Lung (tissue), 12 donors: ENCODE results near the gene MAGEA3. TPM values are rescaled to one million over a fixed set of nuclear protein-coding genes. Genes with fewer than 3 reads are reported as not detected.
"Not testable (repeated sequence)": the region's sequence is repeated elsewhere in the genome, so short reads cannot be mapped to it uniquely, and the experiment has no call there.

Experiments used
- ATAC-seq: fragments of 200-7000 bp; cut with Tn5 transposase; one replicate; pipeline ENCODE4 v1.9.1; 2020; ENCODE audit warnings: moderate number of reproducible peaks; ENCODE audit not compliant: insufficient read depth, low FRiP score
- DNase-seq, 3 donors: peaks; one replicate each; pipeline ENCODE4 v3.0.0-alpha.2; 2013 to 2017
- H3K27ac ChIP-seq, 2 donors: one replicate each; pipeline ENCODE4 v1.5.1; 2013; ENCODE audit warnings: mild to moderate bottlenecking in 2 of 2, moderate library complexity in 2 of 2, control low read depth in 1 of 2, inconsistent platforms in 1 of 2, low read depth in 1 of 2, low read length in 1 of 2
- H3K27me3 ChIP-seq, 3 donors: one replicate each; pipeline ENCODE4 v1.5.1; 2013; ENCODE audit warnings: low read length in 2 of 3; ENCODE audit not compliant: control insufficient read depth in 3 of 3, insufficient read depth in 3 of 3
- H3K36me3 ChIP-seq, 4 donors: one replicate each; pipeline ENCODE4 v1.5.1; 2013; ENCODE audit warnings: low read length in 4 of 4, mild to moderate bottlenecking in 1 of 4, moderate library complexity in 1 of 4; ENCODE audit not compliant: control insufficient read depth in 4 of 4, insufficient read depth in 4 of 4
- H3K4me1 ChIP-seq, 5 donors: one replicate each; pipeline ENCODE4 v1.5.1; 2013; ENCODE audit warnings: low read length in 5 of 5, mild to moderate bottlenecking in 2 of 5, moderate library complexity in 1 of 5; ENCODE audit not compliant: control insufficient read depth in 5 of 5, insufficient read depth in 5 of 5
- H3K4me3 ChIP-seq: one replicate; pipeline ENCODE4 v1.5.1; 2013; ENCODE audit warnings: mild to moderate bottlenecking, control low read depth, moderate library complexity
- H3K9ac ChIP-seq, 2 donors: one replicate each; pipeline ENCODE4 v1.5.1; 2013; ENCODE audit warnings: low read length in 2 of 2, control low read depth in 1 of 2; ENCODE audit not compliant: insufficient read depth in 1 of 2
- H3K9me3 ChIP-seq, 4 donors: one replicate each; pipeline ENCODE4 v1.5.1; 2013; ENCODE audit warnings: low read length in 3 of 4, mild to moderate bottlenecking in 1 of 4, moderate library complexity in 1 of 4; ENCODE audit not compliant: control insufficient read depth in 4 of 4, insufficient read depth in 3 of 4
- WGBS, 2 donors: extraction: QIAGEN DNeasy Blood & Tissue Kit; methylation state at CpG; one replicate each; pipeline ENCODE4 v1.1.7; 2013; 5-methylcytosine and 5-hydroxymethylcytosine counted together
- polyA plus RNA-seq, 2 donors: library from polyadenylated mRNA; stranded (reverse); fragments of 200-250 nt; gene quantifications; one replicate each; pipeline ENCODE4 v1.2.1, GENCODE V29; 2013
- total RNA-seq, 2 donors: library from RNA; depleted of rRNA in 1 of 2; stranded (reverse); fragments of >200 nt in 1 of 2; gene quantifications; one replicate each; pipeline ENCODE4 v1.2.1, GENCODE V29; 2014 to 2021
- TF ChIP-seq, protein P1 (sequence below): IDR thresholded peaks from 2 replicates; pipeline ENCODE4 v1.5.1; 2012; ENCODE audit warnings: mild to moderate bottlenecking; ENCODE audit errors: control extremely low read depth, extremely low read depth
- donor health status: control.
- donor health status: control.
- donor health status: Bipolar disorder and iron deficiency.
- donor health status: healthy.
- donor health status: DM: yes; HTN: yes; CAD: no.

The MAGEA3 gene
- total and polyA plus RNA-seq, 4 donors = not detected

DNA sequence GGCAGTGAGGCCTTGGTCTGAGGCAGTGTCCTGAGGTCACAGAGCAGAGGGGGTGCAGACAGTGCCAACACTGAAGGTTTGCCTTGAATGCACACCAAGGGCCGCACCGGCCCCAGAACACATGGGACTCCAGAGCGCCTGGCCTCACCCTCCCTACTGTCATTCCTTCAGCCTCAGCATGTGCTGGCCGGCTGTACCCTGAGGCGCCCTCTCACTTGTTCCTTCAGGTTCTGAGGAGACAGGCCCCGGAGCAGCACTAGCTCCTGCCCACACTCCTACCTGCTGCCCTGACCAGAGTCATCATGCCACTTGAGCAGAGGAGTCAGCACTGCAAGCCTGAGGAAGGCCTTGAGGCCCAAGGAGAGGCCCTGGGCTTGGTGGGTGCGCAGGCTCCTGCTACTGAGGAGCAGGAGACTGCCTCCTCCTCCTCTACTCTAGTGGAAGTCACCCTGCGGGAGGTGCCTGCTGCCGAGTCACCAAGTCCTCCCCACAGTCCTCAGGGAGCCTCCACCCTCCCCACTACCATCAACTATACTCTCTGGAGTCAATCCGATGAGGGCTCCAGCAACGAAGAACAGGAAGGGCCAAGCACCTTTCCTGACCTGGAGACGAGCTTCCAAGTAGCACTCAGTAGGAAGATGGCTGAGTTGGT, 37.4 kb downstream of the MAGEA3 start:
- 84 to 89% methylated on average over 12 of the region's 12 CpGs for WGBS, 2 donors
- no peak overlapping the region for H3K4me3 ChIP-seq
- TF ChIP-seq, protein P1, sequence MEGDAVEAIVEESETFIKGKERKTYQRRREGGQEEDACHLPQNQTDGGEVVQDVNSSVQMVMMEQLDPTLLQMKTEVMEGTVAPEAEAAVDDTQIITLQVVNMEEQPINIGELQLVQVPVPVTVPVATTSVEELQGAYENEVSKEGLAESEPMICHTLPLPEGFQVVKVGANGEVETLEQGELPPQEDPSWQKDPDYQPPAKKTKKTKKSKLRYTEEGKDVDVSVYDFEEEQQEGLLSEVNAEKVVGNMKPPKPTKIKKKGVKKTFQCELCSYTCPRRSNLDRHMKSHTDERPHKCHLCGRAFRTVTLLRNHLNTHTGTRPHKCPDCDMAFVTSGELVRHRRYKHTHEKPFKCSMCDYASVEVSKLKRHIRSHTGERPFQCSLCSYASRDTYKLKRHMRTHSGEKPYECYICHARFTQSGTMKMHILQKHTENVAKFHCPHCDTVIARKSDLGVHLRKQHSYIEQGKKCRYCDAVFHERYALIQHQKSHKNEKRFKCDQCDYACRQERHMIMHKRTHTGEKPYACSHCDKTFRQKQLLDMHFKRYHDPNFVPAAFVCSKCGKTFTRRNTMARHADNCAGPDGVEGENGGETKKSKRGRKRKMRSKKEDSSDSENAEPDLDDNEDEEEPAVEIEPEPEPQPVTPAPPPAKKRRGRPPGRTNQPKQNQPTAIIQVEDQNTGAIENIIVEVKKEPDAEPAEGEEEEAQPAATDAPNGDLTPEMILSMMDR = no peak
- no peaks in the 10 kb centered on the region for H3K4me1 ChIP-seq
- ATAC-seq (no peak), DNase-seq (no peak)
- no peaks in the 10 kb centered on the region for H3K27me3 ChIP-seq
- no peak overlapping the region for H3K27ac ChIP-seq
- peaks cover 0 to 3% (median 0%) of the 10 kb centered on the region in 4 donors for H3K9me3 ChIP-seq
- no peak overlapping the region for H3K9ac ChIP-seq
- no peaks in the 10 kb centered on the region for H3K36me3 ChIP-seq

DNA sequence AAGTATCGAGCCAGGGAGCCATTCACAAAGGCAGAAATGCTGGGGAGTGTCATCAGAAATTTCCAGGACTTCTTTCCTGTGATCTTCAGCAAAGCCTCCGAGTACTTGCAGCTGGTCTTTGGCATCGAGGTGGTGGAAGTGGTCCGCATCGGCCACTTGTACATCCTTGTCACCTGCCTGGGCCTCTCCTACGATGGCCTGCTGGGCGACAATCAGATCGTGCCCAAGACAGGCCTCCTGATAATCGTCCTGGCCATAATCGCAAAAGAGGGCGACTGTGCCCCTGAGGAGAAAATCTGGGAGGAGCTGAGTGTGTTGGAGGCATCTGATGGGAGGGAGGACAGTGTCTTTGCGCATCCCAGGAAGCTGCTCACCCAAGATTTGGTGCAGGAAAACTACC, 37.9 kb downstream of the MAGEA3 start:
- H3K27me3 ChIP-seq, ATAC-seq, H3K4me3 ChIP-seq, H3K27ac ChIP-seq, H3K36me3 ChIP-seq, H3K9me3 ChIP-seq, H3K4me1 ChIP-seq, DNase-seq, H3K9ac ChIP-seq: not testable (repeated sequence)
- 80 to 91% methylated on average over 12 of the region's 12 CpGs for WGBS, 2 donors

DNA sequence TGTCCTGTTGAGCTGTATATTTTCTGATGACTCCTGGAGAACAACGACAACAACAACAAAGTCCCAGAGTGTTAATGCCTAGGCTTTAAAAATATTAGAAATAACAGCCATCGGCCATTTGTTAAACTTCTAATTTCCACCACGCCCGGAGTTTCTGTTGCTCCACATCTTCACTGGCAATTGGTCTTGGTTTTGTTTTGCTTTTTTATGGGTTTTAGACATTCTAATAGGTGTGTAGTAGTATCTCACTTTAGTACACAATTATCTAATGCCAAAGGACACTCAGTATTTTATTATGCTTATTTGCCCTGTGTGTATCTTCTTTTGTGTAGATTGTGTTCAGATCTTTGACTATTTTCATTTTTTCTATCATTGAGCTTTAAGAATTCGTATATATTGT, 40.0 kb downstream of the MAGEA3 start:
- no peak overlapping the region for H3K27ac ChIP-seq
- no peaks in the 10 kb centered on the region for H3K27me3 ChIP-seq
- H3K9me3 ChIP-seq = peaks cover 0 to 2% (median 0%) of the 10 kb centered on the region in 4 donors
- H3K36me3 ChIP-seq = no peaks in the 10 kb centered on the region
- TF ChIP-seq, protein P1 = no peak
- no peak overlapping the region for H3K4me3 ChIP-seq
- DNase-seq (no peak), ATAC-seq (no peak)
- no peak overlapping the region for H3K9ac ChIP-seq
- H3K4me1 ChIP-seq = no peaks in the 10 kb centered on the region
- whole genome bisulfite sequencing, 2 donors = 83 to 98% methylated on average over 5 of the region's 5 CpGs

Other genes with a start within 250 kb of the MAGEA3 start
- gene GABRA3, start 247.5 kb upstream of the MAGEA3 start, total RNA-seq = not detected
- not detected for gene GABRA3, start 247.5 kb upstream of the MAGEA3 start, polyA plus RNA-seq
- gene GABRQ, start 60.9 kb upstream of the MAGEA3 start, total RNA-seq = under 1 TPM in 1 of 2 donors, not detected in 1; 0.09 TPM
- gene GABRQ, start 60.9 kb upstream of the MAGEA3 start, polyA plus RNA-seq = not detected
- gene CSAG2, start 10.5 kb downstream of the MAGEA3 start, total RNA-seq = not detected
- not detected for gene CSAG2, start 10.5 kb downstream of the MAGEA3 start, polyA plus RNA-seq
- not detected for gene MAGEA2B, start 15.8 kb downstream of the MAGEA3 start, total RNA-seq
- gene MAGEA2B, start 15.8 kb downstream of the MAGEA3 start, polyA plus RNA-seq = not detected
- gene CSAG1, start 34.9 kb downstream of the MAGEA3 start, total RNA-seq = not detected
- not detected for gene CSAG1, start 34.9 kb downstream of the MAGEA3 start, polyA plus RNA-seq
- not detected for gene MAGEA12, start 35.0 kb downstream of the MAGEA3 start, total RNA-seq
- gene MAGEA12, start 35.0 kb downstream of the MAGEA3 start, polyA plus RNA-seq = not detected
- not detected for gene MAGEA2, start 55.0 kb downstream of the MAGEA3 start, total RNA-seq
- not detected for gene MAGEA2, start 55.0 kb downstream of the MAGEA3 start, polyA plus RNA-seq
- not detected for gene CSAG3, start 60.4 kb downstream of the MAGEA3 start, total RNA-seq
- gene CSAG3, start 60.4 kb downstream of the MAGEA3 start, polyA plus RNA-seq = not detected
- not detected for gene MAGEA6, start 70.9 kb downstream of the MAGEA3 start, total RNA-seq
- not detected for gene MAGEA6, start 70.9 kb downstream of the MAGEA3 start, polyA plus RNA-seq
- 10 to 100 TPM; 65.7 to 67.9 TPM for gene CETN2, start 132.0 kb downstream of the MAGEA3 start, total RNA-seq
- gene CETN2, start 132.0 kb downstream of the MAGEA3 start, polyA plus RNA-seq = 10 to 100 TPM; 47.7 to 81.8 TPM
- 10 to 100 TPM; 12.8 to 28.2 TPM for gene NSDHL, start 132.3 kb downstream of the MAGEA3 start, total RNA-seq
- gene NSDHL, start 132.3 kb downstream of the MAGEA3 start, polyA plus RNA-seq = 10 to 100 TPM; 22.5 to 33.4 TPM
- 10 to 100 TPM; 14.7 to 15.8 TPM for gene ZNF185, start 199.3 kb downstream of the MAGEA3 start, total RNA-seq
- 1 to 10 TPM; 6.1 to 6.7 TPM for gene ZNF185, start 199.3 kb downstream of the MAGEA3 start, polyA plus RNA-seq